Measurements from ENCODE around the gene OTOG. TPM values are rescaled to one million over a fixed set of nuclear protein-coding genes. Genes with fewer than 3 reads are reported as not detected.

The OTOG gene
- total RNA-seq, 1 experiment from 2014 or later: 5.9 TPM

GRCh38 chr11:17649261-17649660 lies 102.2 kb downstream of the OTOG start:
- no peaks in the 10 kb centered on the region for H3K27me3 ChIP-seq
- no peaks in the 10 kb centered on the region for H3K36me3 ChIP-seq
- DNase-seq: peak in 1 of 2 experiments; percentile 74
- peak overlapping the region; percentile 99 for H3K27ac ChIP-seq
- H3K9me3 ChIP-seq (replicated peaks): no peaks in the 10 kb centered on the region
- peaks cover 66% of the 10 kb centered on the region for H3K4me1 ChIP-seq
- 0 out of 2 replicates have a peak overlapping the region, but pooled peaks have one; percentile 1 for H3K4me3 ChIP-seq

- Histone ChIP-seq H3K27ac (peak overlapping the region; percentile 99), H3K27me3 (no peaks in the 10 kb centered on the region), H3K9me3 (replicated peaks) (peaks cover 2% of the 10 kb centered on the region; the same call in 1 of the 2 replicates), H3K4me1 (peaks cover 71% of the 10 kb centered on the region), H3K4me3 (no peak overlapping the region), H3K36me3 (no peaks in the 10 kb centered on the region)
- peak; percentile 74 to 88 for DNase-seq
Observed at GRCh38 chr11:17649696-17650095, 102.6 kb downstream of the OTOG start.

DNA sequence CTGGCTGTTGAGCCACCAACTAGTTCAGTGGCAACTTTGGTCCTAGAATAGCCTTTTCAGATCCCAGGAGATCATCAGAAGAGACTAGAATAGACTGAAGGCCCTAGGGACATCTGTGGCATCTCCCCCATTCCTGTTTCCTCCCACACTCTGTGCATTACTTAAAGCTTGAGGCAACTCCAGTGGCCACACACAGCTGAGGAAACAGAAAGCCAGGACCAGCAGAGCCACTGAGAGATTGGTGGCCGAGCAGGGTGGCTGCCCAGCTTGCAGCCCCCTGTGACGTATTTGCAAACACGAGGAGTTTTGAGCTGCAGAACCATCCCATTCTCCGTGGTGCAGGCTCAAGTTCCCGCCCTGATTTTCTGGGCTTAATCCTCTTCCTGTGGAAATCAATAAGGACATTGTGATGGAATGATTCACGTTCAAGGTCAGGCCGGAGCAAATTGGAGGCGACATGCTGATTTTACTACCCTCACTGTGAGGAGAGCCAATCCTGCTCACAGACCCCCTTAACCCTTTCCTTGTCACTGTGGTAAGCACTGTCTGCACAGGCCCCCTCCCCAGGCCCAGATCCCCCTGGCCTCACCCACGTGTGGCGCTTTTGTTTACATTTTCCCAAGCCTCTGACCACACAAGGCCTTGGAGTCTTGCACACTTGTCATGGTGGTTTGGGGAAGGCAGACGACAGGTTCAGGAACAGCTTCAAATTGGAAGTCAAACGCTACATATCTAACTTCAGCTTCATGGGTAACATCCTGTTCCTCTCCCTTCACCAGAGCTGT lies 103.3 kb downstream of the OTOG start:
- Histone ChIP-seq H3K4me1 (peaks cover 72% of the 10 kb centered on the region), H3K36me3 (no peaks in the 10 kb centered on the region), H3K27ac (peak overlapping the region; percentile 99), H3K27me3 (no peaks in the 10 kb centered on the region), H3K4me3 (no peak overlapping the region), H3K9me3 (replicated peaks) (peaks cover 6% of the 10 kb centered on the region; the same call in 1 of the 2 replicates)
- peak; percentile 99 to 100 for DNase-seq

- DNase-seq: peak; percentile 68 to 76
- no peaks in the 10 kb centered on the region; the same call in 1 of the 2 replicates for H3K36me3 ChIP-seq
- H3K27ac ChIP-seq: peak overlapping the region; percentile 99
- no peaks in the 10 kb centered on the region for H3K27me3 ChIP-seq
- H3K9me3 ChIP-seq (replicated peaks): peaks cover 13% of the 10 kb centered on the region
- H3K4me3 ChIP-seq: peak overlapping the region; percentile 7
- H3K4me1 ChIP-seq: peaks cover 72% of the 10 kb centered on the region
Observed at GRCh38 chr11:17651061-17651460, 104.0 kb downstream of the OTOG start.

- Histone ChIP-seq H3K27ac (peak overlapping the region; percentile 99), H3K27me3 (no peaks in the 10 kb centered on the region), H3K4me3 (peak overlapping the region; percentile 7; the same call in 1 of the 2 replicates), H3K9me3 (replicated peaks) (peaks cover 13% of the 10 kb centered on the region), H3K4me1 (peaks cover 72% of the 10 kb centered on the region), H3K36me3 (no peaks in the 10 kb centered on the region; the same call in 1 of the 2 replicates)
- DNase-seq: peak; percentile 98
Observed at GRCh38 chr11:17651681-17652080, 104.6 kb downstream of the OTOG start.

DNA sequence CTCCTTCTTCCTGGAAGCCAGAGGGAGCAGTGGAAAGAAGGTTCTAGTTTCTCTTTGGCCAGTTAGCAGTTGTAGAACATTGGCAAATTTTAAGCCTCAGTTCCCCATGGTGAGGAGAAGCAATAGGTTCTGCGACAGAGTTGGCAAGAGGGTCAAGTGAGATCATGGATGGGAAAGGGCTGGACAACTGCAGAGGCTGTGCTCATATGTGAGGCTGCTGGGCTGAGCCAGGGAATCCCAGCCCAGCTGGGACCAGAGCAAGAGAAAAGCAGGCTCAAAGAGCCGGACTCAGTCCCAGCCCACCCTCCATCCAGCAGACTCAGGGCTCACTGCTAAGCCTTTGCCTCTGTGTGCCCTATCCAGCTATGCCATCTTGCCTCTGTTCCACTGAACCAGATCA lies 105.5 kb downstream of the OTOG start:
- Histone ChIP-seq H3K36me3 (no peaks in the 10 kb centered on the region; the same call in 1 of the 2 replicates), H3K27ac (peak overlapping the region; percentile 99), H3K9me3 (replicated peaks) (peaks cover 16% of the 10 kb centered on the region), H3K4me3 (peak overlapping the region; percentile 21; the same call in 1 of the 2 replicates), H3K27me3 (no peaks in the 10 kb centered on the region), H3K4me1 (peaks cover 67% of the 10 kb centered on the region)
- peak; percentile 56 to 81 for DNase-seq

GRCh38 chr11:17653611-17654010 lies 106.6 kb downstream of the OTOG start:
- Histone ChIP-seq H3K4me3 (peak overlapping the region; percentile 21; the same call in 1 of the 2 replicates), H3K27ac (peak overlapping the region; percentile 99), H3K4me1 (peaks cover 62% of the 10 kb centered on the region), H3K27me3 (no peaks in the 10 kb centered on the region), H3K9me3 (replicated peaks) (peaks cover 24% of the 10 kb centered on the region), H3K36me3 (no peaks in the 10 kb centered on the region; the same call in 1 of the 2 replicates)
- peak; percentile 100 for DNase-seq

DNA sequence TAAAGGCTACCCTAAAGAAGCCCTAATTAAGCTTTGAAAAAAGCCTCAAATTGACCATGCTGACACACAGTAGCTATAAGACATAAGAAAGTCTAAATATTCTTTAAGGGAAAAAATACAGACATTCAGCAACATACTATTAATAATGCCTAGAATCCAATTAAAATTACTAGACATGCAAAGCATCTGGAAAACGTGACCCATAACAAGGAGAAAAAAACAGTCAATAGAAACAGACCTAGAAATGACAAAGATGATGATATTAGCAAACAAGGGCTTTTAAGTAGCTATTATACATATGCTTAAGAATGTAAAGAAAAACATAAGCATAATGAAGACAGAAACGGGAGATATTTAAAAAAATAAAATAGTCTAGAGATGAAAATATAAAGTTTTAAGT lies 108.6 kb downstream of the OTOG start:
- Histone ChIP-seq H3K4me1 (peaks cover 47% of the 10 kb centered on the region), H3K4me3 (no peak overlapping the region), H3K27ac (no peak overlapping the region), H3K9me3 (replicated peaks) (peaks cover 32% of the 10 kb centered on the region), H3K36me3 (peaks cover 4% of the 10 kb centered on the region; the same call in 1 of the 2 replicates), H3K27me3 (no peaks in the 10 kb centered on the region)
- no peak for DNase-seq

- peaks cover 23% of the 10 kb centered on the region for H3K4me1 ChIP-seq
- DNase-seq: no peak
Observed at GRCh38 chr11:17658211-17658610, 111.2 kb downstream of the OTOG start.

GRCh38 chr11:17668166-17668565 lies 121.1 kb downstream of the OTOG start:
- H3K4me1 ChIP-seq: peaks cover 18% of the 10 kb centered on the region
- H3K9me3 ChIP-seq (replicated peaks): peaks cover 10% of the 10 kb centered on the region; the same call in 1 of the 2 replicates
- peaks cover 11% of the 10 kb centered on the region; the same call in 1 of the 2 replicates for H3K36me3 ChIP-seq
- no peaks in the 10 kb centered on the region for H3K27me3 ChIP-seq
- no peak overlapping the region for H3K4me3 ChIP-seq
- peak overlapping the region; percentile 41 for H3K27ac ChIP-seq
- DNase-seq: peak; percentile 35 to 71

More at GRCh38 chr11:17658211-17658610, 111.2 kb downstream of the OTOG start:
- no peaks in the 10 kb centered on the region for H3K27me3 ChIP-seq
- H3K9me3 ChIP-seq (replicated peaks): peaks cover 32% of the 10 kb centered on the region
- no peak overlapping the region for H3K4me3 ChIP-seq
- no peak overlapping the region for H3K27ac ChIP-seq
- H3K36me3 ChIP-seq: peaks cover 4% of the 10 kb centered on the region

DNA sequence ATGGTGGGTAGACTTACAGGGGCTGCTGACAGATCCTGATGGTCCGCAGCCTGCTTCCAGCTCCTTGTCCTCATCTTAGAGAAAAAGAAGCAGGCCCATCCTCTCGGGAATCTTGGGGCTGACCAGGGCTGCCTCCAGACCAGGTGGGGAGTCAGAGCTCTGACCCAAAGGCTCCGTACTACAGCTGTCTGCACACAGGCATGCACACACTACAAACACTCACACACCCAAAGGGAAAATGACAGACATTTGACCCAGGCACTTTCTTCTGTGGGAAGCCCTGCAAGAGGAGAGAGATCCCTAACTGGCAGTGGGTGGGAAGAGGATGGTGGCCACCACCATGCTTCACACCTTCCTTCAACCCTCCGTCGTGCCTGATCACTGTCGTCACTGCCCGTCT lies 125.4 kb downstream of the OTOG start:
- Histone ChIP-seq H3K36me3 (peaks cover 25% of the 10 kb centered on the region), H3K27me3 (no peaks in the 10 kb centered on the region), H3K4me1 (peaks cover 20% of the 10 kb centered on the region), H3K9me3 (replicated peaks) (peaks cover 28% of the 10 kb centered on the region), H3K27ac (no peak overlapping the region), H3K4me3 (no peak overlapping the region)
- no peak for DNase-seq

DNA sequence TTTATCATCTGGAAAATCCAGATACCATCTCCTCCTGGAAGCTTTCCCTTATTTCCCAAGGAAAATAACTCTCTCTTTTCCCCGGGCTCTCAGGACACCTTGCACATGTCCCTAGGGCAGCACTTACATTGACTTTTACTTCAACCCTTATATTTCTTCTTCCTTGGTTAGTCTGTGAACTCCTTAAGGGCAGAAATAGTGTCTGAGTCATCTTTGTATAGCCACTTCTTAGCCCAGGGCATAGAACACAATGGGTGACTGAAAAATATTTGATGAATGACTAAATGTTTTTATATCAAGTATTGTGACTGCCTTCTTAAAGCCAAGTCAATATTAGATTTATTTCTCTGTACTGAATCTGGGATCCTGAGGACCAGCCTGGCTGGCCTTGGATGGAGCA lies 126.9 kb downstream of the OTOG start:
- no peak for DNase-seq
- Histone ChIP-seq H3K4me3 (no peak overlapping the region), H3K36me3 (peaks cover 30% of the 10 kb centered on the region), H3K4me1 (peaks cover 8% of the 10 kb centered on the region; the same call in 1 of the 2 replicates), H3K27me3 (no peaks in the 10 kb centered on the region), H3K27ac (no peak overlapping the region), H3K9me3 (replicated peaks) (peaks cover 30% of the 10 kb centered on the region)

- no peak for DNase-seq
- Histone ChIP-seq H3K27me3 (no peaks in the 10 kb centered on the region), H3K9me3 (replicated peaks) (peaks cover 2% of the 10 kb centered on the region), H3K4me3 (peak overlapping the region; percentile 39; the same call in 1 of the 2 replicates), H3K27ac (peak overlapping the region; percentile 97), H3K36me3 (peaks cover 6% of the 10 kb centered on the region), H3K4me1 (peaks cover 69% of the 10 kb centered on the region)
Observed at GRCh38 chr11:17682848-17683247, 135.8 kb downstream of the OTOG start.

- Histone ChIP-seq H3K9me3 (replicated peaks) (no peaks in the 10 kb centered on the region), H3K36me3 (peaks cover 4% of the 10 kb centered on the region; the same call in 1 of the 2 replicates), H3K27ac (peak overlapping the region; percentile 97), H3K27me3 (no peaks in the 10 kb centered on the region), H3K4me1 (peaks cover 74% of the 10 kb centered on the region), H3K4me3 (no peak overlapping the region)
- peak; percentile 94 to 95 for DNase-seq
Observed at GRCh38 chr11:17683377-17684161, 136.5 kb downstream of the OTOG start.
